ENCODE data around the gene SLFNL1. TPM values are rescaled to one million over a fixed set of nuclear protein-coding genes. Genes with fewer than 3 reads are reported as not detected.

SLFNL1 gene
- total RNA-seq, 2 donors from 2014 or later: 0.21 to 0.37 TPM

GRCh38 chr1:40976952-40977690, 44.4 kb downstream of the SLFNL1 start:
- DNase-seq (no peak), ATAC-seq (no peak)
- intact Hi-C loops (cut with DNase I): no loop called here

GRCh38 chr1:40974945-40975344, 46.6 kb downstream of the SLFNL1 start:
- DNase-seq: no peak
- intact Hi-C loops (cut with DNase I): no loop called here
- no peak for ATAC-seq

GRCh38 chr1:40973912-40974311, 47.6 kb downstream of the SLFNL1 start:
- ATAC-seq: no peak
- DNase-seq: no peak
- intact Hi-C loops (cut with DNase I): no loop called here

DNA sequence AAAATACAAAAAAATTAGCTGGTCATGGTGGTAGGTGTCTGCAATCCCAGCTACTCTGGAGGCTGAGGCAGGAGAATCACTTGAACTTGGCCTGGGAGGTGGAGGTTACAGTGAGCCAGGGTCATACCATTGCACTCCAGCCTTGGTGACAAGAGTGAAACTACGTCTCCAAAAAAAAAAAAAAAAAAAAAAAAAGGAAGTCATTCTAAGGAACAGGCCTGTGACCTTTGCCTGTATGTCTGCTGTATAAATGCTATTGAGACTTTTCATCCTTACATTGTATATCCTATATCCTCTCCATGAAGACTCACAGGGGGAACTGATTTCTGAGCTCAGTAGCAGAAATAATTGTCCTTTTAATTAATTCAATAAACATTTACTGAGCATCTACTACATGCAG, 49.6 kb downstream of the SLFNL1 start:
- intact Hi-C loops (cut with DNase I): no loop called here
- no peak for DNase-seq
- no peak for ATAC-seq

DNA sequence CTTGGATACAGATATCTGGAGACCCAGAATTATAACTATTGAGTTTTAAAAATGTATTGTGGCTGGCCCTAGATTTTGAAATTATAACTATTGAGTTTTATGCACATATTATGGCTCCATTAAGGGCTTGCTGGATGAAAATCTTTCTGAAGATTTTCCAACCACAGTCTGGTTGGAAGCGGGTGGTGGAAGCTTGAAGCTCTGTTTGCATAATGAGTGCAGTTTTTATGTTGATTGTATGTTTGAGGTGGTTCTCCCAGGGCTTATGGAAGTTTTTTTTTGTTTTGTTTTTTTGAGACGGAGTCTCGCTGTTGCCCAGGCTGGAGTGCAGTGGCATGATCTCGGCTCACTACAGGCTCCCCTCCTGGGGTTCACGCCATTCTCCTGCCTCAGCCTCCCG, 52.1 kb downstream of the SLFNL1 start:
- intact Hi-C loops (cut with DNase I): no loop called here
- ATAC-seq (no peak), DNase-seq (no peak)

DNA sequence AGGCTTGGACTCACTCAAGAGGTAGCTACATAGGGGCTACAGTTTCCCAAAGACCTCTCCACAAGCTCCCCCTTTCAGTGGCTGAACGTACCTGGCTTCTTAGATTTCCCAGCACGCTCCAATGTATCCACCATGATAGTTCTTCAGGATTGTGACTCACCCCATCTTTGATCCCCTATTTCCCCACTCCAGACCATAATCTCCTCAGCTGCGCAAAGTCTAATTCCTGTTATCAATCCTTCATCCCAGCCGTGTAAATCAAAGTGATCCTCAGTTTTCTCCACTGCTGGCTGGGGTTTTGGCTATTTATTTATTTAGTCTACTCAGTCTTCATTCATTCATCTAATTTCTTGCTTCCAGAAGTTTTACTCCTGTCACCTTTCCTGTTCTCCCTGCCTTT, 55.1 kb downstream of the SLFNL1 start:
- intact Hi-C loops (cut with DNase I): no loop called here
- DNase-seq (no peak), ATAC-seq (no peak)

Other genes with a start within 250 kb of the SLFNL1 start
- gene KCNQ4, start 237.9 kb downstream of the SLFNL1 start, total RNA-seq: 1 to 10 TPM; 1.3 to 1.4 TPM
- gene CITED4, start 159.4 kb downstream of the SLFNL1 start, total RNA-seq: 10 to 100 TPM; 22.9 to 26.5 TPM
- 10 to 100 TPM; 10.3 to 18.3 TPM for gene CTPS1, start 42.0 kb downstream of the SLFNL1 start, total RNA-seq
- gene SCMH1, start 220.6 kb upstream of the SLFNL1 start, total RNA-seq: 10 to 100 TPM; 49.5 to 53.6 TPM